Measurements from ENCODE around the gene STK17A.
"Not testable (repeated sequence)": the region's sequence is repeated elsewhere in the genome, so short reads cannot be mapped to it uniquely, and the experiment has no call there.

Gene STK17A

DNA sequence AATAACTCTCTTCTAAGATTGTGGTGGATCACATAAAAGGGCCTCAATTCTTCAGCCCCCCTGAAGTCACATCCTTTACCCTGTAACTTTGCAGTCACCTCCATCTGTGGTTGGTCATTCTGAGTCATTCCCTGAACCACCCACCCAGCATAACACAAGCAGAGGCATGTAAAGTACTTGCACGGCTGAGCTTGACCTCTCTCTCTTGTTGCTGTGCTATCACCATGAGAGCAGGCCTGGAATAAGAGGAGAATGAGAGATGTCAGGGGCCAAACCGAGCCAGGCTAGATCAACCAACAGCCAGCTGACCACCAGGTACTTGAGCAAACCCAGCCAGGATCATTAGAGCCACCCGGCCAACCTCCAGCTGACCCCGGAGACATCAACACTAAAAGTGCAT, 13.5 kb upstream of the STK17A start:
- no peak for DNase-seq

DNA sequence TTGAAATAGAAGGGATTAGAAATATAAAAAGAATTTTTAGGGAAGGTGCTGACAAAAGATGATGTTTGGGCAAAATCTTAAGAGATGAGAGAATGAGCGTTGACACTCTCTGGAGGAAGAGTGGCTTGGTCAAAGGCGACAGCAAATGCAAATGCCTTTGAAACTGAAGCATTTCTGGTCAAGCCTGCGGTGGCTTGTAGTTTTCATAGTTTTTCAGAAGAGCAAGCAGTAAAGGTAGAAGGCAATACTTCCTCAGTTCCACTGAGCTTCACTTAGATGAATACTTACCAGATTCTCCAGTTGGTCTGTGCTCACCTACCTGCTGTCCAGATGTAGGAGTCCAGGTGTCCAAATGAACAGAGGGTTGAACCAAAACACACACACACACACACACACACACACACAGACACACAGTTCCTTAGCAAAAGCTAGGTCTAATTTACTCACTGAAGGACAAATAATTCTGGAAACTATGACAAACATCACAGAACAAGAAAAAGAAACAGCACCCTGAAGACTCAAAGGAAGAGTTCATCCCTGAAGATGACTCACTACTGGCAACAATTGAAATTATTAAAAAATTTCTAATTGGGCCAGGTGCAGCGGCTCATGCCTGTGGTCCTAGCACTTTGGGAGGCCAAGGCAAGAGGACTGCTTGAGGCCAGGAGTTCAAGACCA, 12.1 kb upstream of the STK17A start:
- DNase-seq = no peak

DNA sequence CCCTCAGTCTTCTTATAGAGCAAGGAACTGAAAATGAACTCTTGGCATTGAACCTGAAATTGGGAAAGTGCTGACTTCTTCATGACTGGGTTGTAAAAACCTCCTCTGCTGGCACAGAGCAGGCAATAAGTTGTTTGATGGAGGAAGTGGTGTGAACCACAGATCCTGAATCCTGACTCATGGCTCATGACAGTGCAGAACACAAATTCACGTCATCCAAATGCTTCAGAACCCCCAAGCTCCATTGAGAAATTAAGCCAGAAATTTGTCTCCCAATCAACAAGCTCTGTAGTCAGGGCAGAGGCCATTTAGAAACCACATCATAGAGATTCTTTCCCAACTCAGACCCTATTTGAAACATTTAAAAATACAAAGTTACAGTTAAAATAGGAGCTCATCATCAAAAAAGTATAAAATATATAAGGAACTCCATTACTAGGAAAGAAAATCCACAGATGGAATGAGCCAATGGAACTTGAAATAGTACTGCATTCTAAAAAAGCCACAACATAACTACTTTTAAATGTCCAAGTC, 10.3 kb upstream of the STK17A start:
- DNase-seq = no peak

DNA sequence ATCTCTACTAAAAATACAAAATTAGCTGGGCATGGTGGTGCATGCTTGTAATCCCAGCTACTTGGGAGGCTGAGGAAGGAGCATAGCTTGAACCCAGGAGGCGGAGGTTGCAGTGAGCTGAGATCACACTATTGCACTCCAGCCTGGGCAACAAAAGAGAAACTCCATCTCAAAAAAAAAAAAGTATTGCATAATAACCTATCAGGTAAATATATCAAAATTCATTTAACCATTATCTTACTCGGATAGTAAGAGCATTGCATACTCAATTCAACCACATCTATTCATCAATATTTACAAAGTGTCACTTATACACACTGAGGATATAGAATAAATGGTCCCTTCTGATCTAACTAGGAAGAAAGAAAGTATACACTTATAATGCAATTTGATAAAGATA, 9.1 kb upstream of the STK17A start:
- not testable (repeated sequence) for DNase-seq

DNA sequence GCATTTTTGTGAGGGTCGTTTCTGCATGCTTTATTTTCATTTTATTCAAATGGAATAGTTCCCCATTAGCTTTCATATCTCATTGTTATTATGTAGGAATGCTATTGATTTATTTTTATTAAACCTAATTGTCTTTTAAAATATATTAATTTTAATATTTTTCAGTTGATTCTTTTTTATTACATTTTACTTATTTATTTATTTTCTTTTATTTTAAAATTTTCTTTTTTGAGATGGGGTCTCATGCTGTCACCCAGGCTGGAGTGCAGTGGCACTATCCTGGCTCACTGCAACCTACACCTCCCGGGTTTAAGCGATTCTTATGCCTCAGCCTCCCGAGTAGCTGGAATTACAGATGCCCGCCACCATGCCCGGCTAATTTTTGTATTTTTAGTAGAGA, 7.4 kb upstream of the STK17A start:
- no peak for DNase-seq

DNA sequence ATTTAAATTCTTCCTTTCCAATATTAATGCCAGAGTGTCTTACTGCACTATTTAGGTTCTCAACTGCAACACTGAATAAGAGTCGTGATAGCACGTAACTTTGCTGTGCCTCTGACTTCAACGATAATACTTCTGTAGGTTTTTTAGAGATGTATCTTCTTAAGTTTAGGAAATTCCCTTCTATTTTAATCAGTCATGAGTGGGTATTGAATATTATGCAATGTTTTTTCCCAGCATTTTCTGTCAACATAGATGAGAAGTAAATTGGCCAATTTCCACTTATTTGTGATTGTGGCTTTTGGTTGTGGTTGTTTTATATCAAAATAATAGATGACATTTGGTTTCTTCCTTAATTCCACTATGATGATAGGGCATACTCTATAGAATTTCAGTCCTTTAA, 6.7 kb upstream of the STK17A start:
- no peak for DNase-seq

DNA sequence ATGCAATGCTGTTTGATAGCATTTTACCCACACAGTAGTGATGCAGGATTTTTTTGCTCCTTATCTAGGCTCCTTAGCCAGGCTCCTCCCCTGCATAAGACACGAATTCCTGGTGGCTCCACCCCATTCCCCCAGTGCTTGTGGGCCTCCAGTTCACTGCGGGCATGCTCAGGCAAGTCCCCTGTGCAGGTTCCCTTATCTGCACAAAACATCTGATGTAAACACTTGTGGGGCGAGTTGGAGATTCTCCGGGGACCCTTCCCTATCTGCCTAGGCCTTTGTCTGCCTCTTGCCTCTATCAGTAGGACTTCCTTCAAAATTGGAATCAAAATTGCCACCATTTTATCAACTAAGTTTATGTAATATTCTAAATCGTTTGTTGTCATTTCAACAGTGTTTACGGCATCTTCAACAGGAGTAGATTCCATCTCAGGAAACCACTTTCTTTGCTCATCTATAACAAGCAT, 5.4 kb upstream of the STK17A start:
- no peak for DNase-seq

DNA sequence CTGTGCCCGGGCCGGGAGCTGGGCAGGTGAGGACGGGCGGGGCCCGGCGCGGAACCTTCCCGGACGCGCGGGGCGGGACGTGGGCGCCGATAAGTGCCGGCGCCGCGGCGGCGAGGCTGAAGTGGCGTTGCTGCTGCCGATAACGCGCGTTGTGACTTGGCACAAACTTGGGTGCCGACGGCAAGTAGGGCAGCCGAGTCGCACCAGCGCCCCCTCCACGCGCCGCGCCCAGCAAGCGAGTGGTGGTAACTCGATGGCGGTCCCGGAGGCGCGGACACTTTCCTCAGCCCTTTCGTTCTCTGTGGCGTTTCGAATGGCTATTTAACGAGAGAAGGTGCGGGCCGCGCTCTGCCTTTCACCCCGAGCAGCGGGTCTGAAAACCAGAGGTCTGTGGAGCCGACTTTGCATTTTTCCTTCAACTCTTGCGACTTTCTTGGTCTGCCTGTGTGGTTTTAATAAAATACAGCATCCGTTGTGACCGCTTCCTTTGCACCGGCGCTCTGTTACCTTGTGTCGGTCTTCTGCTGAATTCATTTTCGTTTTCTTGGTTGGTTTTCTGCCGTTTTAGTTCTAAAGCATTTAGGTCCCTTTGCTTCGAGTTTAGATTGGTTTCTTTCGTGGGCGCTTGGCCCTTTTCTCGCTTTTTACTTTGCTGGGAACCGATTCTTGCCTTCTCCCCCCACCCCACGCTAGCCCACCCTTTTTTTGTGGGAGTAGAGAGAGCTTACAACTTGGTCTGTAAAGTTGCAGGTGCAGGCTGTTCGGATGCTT, 701 bp downstream of the STK17A start:
- DNase-seq = peak; percentile 90

DNA sequence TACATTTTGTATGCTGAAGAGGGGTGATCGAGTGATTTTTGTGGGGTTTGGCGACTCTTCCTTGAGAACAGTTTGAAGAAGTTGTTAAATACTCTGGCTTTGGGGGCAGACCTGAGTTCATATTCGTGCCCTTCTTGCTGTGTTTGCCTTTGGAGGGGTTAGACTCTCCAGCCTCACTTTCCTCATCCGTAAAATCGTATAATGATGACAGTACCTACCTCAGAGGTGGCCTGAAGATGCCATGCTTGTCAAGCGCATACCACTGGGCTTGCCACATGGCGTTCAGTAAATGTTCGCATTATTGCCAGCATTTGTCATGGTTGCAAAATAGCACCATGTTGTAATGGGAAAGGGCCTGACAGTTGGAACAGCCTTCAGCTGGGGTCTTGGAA, 1.3 kb downstream of the STK17A start:
- peak; percentile 70 for DNase-seq

DNA sequence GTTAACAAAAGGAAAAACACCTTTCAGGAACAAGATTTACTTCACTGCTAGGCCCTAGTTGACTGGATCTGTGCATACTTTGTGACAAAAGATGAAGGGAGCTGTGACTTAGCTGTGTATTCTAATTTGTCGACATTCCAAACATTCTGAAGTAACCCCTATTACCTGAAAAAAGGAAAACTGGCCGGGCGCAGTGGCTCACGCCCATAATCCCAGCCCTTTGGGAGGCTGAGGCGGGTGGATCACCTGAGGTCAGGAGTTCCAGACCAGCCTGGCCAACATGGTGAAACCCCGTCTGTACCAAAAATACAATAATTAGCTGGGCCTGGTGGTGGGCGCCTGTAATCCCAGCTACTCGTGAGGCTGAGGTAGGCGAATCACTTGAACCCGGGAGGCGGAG, 1.8 kb downstream of the STK17A start:
- DNase-seq = not testable (repeated sequence)

DNA sequence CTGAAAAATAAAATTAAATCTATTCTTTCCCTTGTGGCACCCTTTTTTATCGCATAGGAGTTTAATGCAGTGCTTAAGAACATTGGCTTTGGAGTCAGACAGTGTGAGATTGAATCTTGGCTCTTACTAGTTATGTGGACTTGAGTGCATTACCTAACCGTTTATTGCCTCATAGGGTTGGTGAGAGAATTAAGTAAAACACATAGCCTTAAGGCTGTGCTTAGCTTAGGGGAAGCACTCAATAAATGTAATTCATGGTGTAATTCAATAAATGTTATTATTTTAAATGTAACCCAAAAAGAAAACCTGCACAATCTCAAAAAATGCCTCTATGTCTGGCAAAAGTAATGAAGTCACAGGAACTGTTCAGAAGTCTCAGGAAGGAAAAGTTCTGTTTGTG, 2.7 kb downstream of the STK17A start:
- no peak for DNase-seq

DNA sequence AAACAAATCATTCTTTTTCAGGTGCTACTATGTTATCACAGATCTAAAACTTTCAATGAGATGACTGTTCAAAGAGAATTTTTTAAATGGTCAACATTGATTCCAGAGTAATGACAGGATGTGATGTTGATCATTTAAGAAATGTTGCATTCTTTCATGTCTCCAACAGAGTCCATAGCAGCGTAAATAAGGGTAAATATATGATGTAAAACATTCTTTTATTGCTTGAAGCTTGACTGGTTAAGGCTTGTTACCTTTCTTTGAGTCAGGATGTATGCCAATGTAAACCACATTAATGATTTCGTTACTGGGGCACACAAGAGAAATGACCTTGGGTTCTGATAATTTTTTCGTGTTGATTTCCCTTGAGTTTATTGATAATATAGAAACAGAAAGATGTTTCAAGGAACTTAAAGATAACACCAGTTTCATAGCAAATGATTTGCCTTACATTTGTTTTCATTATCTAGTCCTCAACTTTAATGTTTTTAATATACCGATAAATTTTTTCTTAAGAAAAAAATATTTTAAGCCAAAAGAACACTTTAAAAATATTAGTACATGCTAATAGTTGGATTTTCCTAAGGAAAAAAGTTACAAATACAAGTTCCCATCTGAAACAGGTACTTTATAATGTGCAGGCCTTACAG, 3.5 kb downstream of the STK17A start:
- no peak for DNase-seq

DNA sequence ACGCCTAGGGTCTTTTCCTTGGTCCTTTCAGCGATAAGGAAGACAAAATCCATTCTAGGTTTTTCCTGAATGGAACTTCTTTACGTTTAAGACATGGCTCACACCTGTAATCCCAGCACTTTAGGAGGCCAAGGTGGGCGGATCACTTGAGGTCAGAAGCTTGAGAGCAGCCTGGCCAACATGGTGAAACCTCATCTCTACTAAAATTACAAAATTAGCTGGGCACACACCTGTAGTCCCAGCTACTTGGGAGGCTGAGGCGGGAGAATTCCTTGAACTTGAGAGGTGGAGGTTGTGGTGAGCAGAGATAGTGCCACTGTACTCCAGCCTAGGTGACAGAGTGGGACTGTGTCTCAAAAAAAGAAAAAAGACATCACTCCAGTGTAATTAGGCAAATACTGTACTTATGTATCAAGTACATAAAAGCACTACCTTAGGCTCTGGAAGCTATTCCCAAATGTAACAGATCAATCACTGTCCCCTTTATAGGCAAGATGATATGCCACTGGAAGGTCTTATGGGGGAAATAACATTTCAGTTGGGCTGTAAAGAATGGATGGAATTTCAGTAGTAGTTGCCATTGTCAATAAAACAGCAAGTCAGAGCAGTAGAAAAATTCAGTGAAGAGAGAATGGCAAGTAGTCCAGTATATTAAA, 5.7 kb downstream of the STK17A start:
- no peak for DNase-seq

DNA sequence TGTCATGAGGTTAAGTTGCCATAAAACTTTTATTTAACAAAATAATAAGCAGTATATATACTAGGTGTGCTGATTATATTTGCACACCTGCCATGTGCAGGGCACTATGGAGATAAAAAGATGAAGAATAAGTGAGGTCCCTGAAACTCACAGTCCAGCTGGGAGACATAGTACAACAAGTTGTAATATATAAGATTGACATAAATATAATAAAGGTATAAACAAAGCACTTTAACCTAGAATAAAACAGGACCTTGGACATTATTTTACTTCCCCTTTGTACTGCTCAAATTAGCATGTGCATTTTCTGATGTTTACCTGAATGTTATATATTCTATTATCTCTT, 6.2 kb downstream of the STK17A start:
- DNase-seq = no peak

DNA sequence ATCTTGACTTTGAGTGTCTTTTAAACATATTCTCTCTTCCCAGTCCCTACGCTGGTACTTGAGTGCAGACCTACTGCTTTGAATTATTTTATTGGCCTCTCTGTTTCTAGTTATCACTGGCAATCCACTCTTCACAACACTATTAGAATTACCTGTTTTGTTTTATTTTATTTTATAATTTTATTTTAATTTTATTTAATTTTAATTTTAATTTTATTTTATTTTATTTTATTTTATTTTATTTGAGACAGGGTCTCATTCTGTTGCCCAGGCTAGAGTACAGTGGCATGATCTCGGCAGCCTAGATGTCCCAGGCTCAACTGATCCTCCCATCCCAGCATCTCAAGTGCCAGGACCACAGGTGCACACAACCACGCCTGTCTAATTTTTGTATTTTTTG, 6.8 kb downstream of the STK17A start:
- no peak for DNase-seq

DNA sequence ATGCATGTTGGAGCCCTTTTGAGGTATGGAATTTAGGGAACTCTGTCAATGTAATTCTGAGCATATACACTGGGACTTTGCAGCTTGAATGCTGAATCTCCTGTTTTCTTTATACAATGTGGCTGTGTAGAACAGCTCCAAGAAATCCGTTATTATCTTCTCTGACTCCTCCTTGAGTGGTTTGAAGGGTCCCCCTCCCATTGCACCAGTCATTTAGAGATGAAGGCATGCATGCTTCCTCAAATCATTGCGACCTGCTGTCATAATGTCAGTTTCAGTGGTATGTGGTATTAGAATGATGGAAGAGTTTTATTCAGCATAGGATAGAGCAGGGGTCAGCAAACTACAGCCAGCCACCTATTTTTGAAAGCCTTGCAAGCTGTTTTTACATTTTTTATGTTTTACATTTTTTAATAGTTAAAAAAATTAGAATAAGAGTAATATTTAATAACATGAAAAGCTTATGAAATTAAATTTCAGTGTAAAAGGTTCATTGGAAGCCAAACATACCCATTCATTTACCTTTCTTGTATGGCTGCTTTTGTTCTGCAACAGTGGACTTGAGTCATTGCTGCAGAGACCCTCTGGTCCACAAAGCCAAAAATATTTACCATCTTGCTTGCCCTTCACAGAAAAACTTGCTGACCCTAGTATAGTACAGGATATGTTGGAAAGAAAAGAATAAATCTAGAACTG, 8.1 kb downstream of the STK17A start:
- DNase-seq = no peak

DNA sequence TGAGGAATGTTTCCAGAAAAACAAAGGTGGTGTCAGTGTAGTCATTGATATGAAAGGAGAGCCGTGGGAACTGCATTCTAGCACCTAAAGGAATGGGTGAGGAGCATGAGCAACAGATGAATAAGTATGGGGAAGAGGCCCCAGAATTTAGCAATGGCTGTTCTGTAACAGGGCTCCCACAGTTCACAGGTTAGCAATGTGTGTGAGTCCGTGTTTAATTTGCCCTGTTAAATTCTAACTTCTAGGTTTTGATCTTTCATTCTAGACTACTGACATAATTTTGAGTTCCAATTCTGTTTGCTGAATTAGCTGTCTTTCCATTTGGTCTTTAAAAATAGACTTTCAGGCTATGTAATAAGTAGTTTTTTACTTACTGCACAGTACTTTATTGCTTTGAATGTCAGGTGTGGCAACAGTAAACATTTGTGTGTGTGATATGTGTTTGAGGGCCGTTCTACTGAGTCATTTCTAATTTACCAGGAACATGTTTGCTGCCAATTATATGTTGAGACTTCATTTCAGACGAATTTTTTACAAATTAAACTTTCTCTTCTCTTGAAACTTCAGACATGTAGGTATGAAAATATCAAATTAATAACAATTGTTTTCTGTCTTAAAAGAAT, 8.8 kb downstream of the STK17A start:
- DNase-seq = no peak

DNA sequence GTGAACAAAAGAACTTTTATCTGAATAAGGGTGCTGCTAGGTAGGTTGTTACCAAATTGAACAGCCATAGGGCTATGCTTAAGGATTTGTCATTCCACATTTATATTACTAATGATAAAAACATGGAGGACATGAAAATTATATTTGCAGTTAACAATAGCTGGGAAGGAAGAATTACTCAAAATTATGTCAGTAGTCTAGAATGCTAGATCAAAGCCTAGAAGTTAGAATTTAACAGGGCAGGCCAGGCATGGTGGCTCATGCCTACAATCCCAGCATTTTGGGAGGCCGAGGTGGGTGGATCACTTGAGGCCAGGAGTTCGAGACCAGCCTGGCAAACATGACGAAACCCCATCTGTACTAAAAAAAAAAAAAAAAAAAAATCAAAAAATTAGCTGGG, 9.4 kb downstream of the STK17A start:
- DNase-seq = no peak

DNA sequence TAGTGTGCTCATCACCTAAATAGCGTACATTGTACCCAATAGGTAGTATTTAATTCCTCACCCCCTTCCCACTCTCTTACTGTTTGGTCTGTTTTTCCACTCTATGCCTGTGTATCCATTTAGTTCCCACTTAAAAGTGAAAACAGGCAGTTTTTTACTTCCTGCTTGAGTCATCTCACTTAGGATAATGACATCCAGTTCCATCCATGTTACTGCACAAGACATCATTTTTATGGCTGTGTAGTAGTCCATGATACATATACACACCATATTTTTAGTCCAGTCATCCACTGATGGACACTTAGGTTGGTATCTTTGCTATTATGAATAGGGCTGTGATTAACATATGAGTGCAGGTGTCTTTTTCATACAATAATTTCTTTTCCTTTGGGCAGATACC, 10.1 kb downstream of the STK17A start:
- no peak for DNase-seq

DNA sequence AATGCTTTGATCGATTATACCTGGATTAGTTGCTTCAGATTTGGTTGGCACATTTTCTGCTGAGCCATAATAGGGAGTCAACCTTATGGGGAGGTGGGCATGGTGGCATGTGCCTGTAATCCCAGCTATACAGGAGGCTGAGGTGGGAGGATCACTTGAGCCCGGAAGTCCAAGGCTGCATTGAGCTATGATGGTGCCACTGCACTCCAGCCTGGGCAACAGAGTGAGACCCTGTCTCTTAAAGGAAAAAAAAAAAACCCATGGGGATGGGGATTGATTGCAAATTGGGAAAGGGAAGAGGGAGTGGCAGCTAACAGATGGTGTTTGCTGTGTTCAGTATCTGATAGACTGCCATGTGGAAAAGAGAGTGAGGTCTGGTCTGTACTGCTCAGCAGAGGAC, 11.1 kb downstream of the STK17A start:
- no peak for DNase-seq

DNA sequence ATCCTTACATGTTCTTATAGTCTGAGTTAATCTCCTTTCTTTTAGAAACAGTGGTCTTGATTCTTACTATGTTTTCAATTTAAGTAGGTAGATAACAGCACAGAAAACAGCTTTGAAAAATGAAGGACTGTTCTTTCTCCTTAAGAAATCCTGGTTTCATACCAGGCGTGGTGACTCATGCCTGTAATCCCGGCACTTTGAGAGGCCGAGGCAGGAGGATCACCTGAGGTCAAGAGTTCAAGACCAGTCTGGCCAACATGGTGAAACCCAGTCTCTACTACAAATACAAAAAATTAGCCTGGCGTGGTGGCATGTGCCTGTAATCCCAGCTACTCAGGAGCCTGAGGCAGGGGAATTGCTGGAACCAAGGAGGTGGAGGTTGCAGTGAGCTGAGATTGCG, 13.5 kb downstream of the STK17A start:
- DNase-seq = not testable (repeated sequence)

DNA sequence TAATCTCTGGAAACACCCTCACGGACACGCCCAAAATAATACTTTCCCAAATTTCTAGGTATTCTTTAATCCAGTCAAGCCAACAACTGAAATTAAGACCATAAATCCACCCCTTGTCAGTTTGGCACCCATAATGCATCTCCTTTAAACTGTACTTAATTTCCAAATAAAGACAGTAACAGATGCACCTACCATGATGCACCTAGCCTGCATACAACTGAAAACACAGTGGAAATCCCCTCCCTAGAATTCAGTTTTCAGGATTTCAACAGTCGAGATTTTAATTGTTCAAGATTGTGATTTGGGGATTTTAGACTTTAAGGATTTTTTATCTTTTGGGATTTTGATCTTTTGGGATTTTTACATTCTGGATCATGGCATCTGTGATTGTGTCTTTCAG, 17.1 kb downstream of the STK17A start:
- DNase-seq = no peak

Data from activated effector memory CD4-positive, alpha-beta T cell treated with anti-CD3 and anti-CD28 coated beads, Interleukin-2, amount 50 U/mL, for 16 hours (primary cell).